HG03558 (cell line): Measurements from ENCODE around the gene HADHA.
"Not testable (repeated sequence)": the region's sequence is repeated elsewhere in the genome, so short reads cannot be mapped to it uniquely, and the experiment has no call there.

Experiments
- ATAC-seq: cut with Tn5 transposase; IDR thresholded peaks from one replicate; pipeline ENCODE4 v1.9.1; 2021; ENCODE audit warnings: moderate number of reproducible peaks; ENCODE audit not compliant: unreplicated experiment; ENCODE audit errors: extremely low read depth

HADHA gene

DNA sequence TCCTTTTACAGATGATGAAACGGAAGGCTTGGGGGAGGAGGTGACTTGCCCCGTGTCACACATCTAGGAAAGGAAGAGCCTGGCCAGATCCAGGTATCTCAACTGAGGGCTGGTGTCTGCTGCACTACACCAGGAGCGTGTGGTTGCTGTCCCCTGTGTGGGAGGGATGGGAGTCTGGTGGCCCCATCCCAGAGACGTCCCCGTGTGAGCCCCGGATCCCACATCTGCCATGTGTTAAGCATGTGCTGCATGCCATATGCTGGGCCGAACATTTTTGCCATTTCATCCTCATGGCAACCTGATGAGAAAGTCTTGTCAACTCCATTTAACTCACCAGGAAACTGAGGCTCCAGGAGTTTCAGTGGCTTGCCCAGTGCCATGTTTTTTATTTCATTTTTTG, 67.3 kb downstream of the HADHA start:
- no peak for ATAC-seq

DNA sequence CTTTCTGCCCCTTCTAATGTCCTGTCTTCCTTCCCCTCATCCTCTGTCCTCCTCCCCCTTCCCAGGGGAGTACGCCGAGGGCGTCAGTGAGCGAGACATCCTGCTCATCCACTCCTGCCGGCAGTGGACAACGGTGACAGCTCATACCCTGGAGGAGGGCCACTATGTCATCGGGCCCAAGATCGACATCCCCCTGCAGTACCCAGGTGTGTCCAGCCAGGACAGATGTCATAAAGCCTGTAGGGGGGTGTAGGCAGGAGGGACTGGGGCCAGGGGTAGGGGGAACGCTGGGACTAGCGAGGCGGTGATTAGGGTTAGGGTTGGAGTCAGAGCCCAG, 68.2 kb downstream of the HADHA start:
- no peak for ATAC-seq

- ATAC-seq: no peak
Observed at GRCh38 chr2:26175466-26176278, 68.8 kb downstream of the HADHA start.

DNA sequence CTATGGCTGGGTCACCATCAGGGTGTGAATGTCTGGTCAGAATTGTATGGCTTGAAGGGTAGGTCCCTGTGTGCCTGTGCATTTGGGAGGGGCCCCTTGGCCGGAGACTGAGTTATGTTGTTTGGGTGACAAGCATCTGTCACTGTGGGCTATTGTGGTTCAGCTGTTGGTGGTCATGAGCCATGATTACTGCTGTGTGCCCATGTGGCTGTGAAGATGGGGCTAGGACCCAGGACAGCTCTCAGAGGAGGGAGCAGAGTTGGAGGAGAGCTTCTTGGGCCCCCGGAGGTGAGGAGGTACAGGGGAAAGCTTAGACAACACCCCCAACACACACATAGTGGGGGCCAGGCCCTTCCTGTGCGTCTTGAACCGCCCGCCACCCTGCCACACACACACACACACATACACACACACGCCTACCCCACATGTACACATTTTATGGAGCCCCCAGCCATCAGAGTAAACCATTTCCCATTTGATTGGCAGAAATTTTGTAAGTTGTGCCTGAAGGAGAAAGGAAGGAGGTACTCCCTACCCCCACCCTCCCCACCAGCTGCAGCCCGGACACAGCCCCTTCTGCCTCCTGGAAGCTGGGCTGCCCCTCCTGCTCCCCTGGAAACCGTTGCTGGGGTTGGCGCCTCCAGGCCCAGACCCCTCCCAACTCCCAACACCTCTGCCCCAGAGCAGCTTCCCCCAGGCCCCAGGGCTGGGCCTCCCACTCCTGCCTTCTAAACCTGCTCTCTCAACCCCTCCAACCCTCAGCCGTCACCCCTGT, 69.6 kb downstream of the HADHA start:
- no peak for ATAC-seq

- ATAC-seq: no peak
Observed at GRCh38 chr2:26173776-26174482, 70.5 kb downstream of the HADHA start.

DNA sequence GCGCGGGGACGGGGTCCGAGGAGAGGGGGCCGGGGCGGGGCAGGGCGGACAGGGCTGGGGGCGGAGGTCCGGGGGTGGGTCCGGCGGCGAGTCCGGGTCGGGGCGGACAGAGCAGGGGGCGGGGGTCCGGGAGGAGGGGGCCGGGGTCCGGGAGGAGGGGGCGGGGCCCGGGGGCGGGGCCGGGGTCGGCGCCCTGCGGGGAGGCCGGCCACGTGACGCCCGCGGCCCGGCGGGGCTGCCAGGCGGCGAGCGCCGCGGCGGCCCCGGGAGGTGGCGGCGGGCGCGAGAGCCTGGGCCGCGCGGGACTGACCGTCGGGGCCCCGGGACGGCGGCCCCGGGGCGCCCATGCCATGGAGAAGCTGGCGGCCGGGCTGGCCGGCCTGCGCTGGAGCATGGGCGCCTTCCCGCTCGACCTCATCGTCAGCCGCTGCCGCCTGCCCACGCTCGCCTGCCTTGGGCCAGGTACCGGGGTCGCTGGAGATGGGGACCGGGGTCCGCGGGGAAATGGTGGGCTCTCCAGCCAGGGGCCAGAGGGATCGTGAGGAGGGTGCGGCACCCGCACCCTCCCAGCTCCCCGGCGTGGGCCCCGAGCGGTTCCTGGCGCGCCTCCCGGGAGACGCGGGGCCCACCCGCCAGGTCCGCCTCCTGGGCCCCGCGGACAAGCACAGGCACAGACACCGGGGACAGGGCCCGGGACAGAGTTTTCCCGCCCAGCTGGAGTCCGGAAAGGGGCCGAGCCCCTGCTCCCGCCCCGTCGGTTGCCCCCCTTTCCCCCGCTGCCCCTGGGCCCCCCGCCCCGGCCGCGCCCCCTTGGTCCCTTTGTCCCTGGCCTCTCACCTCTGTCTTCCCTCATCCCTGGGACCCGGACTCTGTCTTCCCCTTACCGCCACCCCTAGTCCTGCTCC, 71.3 kb downstream of the HADHA start, which contains the start of gene GAREM2:
Gene GAREM2, plus strand, starts transcription at position 218 of the 905 bp plus-strand sequence. Its CDS starts 133 bp downstream, at position 351.
- no peak for ATAC-seq

DNA sequence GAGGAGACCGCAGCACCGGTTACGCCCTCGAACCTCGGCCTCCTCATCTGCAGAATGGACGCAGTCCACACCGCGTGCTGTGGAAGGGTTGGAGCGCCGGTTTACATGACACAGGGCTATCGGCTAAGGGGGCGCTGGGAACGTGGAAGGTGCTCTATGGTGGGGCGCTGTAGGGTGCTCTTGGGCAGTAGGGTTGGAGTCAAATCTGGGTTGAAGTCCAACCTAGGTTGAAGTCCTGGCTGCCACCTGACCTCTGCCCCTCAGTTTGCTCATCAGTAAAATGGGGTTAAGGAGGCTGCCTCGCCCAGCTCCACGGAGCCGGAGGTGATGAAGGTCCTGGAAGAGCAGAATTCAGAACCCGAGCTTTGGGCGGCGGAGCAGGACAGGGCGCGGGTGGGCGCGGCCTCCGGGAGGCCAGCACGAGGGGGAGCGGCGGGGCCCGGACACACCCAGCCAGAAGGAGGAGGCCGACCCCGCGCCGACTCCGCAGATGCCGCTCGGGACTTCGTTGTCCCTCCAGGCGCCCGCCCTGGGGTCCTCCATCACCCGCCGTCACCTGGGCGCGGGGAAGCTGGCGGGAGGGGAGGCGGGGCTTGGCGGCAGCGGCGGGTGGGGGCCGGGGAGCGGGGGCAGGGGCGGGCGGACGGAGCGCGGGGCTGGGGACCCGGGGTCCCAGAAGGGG, 72.1 kb downstream of the HADHA start:
- no peak for ATAC-seq

- ATAC-seq: no peak
Observed at GRCh38 chr2:26170795-26171194, 73.6 kb downstream of the HADHA start.

DNA sequence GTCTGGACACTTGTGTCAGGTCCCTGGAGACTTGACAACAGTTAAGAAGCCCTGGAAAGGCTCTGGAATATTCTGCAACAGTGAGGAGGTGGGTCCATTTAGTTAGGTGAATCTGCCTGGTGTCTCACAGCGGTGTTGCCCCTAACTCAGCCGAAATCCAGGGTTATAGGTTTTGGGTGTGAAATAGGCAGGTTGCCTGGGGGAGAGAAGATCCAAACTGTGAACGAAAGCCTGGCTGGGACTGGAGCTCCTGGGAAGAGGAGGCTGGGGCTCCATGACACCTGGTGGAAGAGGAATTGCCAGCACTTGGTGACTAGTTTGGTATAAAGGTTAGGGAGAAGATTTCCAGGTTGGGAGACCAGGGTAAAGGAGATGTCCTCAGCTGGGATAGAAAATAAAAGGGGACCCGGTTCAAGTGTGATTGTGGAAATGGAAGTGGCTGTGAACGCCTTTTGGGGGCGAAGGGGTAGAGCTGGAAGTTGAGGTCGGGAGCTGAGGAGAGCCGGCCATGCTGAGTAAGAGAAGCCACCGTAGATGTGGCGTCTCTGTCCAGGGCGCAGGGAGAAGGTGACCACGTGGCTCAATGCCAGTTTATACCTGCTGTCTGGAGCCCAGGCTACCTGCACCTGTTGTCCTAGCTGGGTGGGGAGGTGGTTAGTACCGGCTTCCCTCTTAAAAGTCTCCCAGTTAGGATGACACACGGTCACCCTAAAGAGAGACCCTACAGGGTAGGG, 74.6 kb downstream of the HADHA start:
- no peak for ATAC-seq

DNA sequence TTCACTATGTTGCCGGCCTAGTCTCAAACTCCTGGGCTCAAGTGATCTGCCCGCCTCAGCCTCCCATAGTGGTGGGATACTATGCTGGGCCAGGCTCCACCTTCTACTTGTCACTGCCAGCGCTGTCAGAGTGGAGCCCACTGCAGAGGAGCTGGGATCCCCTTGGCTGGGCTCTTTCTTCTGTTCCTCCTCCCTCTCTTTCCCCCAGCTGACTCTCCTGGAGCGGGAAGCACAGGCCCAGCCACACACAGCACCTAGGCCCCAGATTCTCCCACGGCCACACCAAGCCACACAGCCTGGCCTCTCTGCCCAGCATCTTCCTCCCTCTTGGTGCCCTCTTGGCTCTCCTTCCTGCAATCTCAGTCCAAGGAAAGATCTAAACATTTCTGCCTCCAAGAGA, 75.2 kb downstream of the HADHA start:
- ATAC-seq: no peak

- ATAC-seq: no peak
Observed at GRCh38 chr2:26168785-26169184, 75.6 kb downstream of the HADHA start.

- not testable (repeated sequence) for ATAC-seq
Observed at GRCh38 chr2:26166541-26166940, 77.9 kb downstream of the HADHA start.

DNA sequence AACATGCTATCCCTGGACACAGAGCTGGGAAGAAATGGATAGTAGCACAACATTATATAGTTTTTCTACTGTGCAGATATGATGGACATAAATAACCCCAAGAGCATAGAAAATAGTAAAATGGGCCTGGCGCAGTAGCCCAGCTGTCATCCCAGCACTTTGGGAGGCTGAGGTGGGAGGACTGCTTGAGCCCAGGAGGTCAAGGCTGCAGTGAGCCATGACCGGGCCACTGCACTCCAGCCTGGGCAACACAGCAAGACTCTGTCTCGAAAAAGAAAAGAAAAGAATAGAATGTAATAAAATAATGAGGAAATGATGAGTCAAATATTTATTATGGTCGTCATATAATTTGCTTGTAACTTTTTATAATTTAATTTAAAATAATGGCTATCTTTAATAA, 79.0 kb downstream of the HADHA start:
- no peak for ATAC-seq

DNA sequence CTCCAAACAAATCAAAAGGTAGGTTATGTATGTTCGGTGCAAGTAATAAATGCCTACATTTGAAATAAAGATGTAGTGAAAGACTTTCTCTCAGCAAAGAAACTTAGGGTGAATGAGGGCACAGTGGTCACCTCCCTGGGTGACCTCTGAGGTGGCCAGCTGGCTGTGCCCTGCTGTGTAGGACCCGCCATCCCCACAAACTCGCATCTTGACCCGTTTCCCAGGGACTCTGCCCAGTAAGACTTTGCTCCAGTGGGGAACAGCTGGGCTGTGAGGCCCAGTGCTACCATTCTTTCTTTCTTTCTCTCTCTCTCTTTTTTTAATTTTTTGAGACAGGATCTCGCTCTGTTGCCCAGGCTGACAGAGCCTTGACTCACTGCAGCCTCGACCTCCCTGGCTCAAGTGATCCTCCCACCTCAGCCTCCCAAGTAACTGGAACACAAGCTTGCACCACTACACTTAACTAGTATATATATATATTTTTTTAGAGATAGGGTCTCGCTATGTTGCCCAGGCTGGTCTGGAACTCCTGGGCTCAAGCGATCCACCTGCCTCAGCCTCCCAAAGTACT, 79.7 kb downstream of the HADHA start:
- ATAC-seq: no peak

- no peak for ATAC-seq
Observed at GRCh38 chr2:26164231-26164630, 80.2 kb downstream of the HADHA start.

DNA sequence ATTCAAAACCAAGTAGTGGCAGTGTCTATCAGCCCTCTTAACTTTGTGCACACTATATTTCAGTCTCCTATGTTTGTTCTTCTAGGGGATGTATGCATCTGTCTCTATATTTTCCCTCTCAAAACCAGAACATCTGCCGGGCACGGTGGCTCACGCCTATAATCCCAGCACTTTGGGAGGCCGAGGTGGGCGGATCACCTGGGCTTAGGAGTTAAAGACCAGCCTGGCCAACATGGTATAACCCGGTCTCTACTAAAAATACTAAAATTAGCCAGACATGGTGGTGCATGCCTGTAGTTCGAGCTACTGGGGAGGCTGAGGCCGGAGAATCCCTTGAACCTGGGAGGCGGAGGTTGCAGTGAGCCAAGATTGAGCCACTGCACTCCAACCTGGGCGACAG, 81.5 kb downstream of the HADHA start:
- ATAC-seq: no peak

GRCh38 chr2:26161926-26162325, 82.5 kb downstream of the HADHA start:
- ATAC-seq: no peak

- no peak for ATAC-seq
Observed at GRCh38 chr2:26157580-26157979, 86.9 kb downstream of the HADHA start.
